NCI-H1694 treated with DMSO at 0.1 percent for 48 hours (cell line): Measurements from ENCODE around the gene UCK2.

Experiments used
- DNase-seq: peaks from one replicate; lab custom pipeline; 2025; lab: John Stamatoyannopoulos, UW

The UCK2 gene

DNA sequence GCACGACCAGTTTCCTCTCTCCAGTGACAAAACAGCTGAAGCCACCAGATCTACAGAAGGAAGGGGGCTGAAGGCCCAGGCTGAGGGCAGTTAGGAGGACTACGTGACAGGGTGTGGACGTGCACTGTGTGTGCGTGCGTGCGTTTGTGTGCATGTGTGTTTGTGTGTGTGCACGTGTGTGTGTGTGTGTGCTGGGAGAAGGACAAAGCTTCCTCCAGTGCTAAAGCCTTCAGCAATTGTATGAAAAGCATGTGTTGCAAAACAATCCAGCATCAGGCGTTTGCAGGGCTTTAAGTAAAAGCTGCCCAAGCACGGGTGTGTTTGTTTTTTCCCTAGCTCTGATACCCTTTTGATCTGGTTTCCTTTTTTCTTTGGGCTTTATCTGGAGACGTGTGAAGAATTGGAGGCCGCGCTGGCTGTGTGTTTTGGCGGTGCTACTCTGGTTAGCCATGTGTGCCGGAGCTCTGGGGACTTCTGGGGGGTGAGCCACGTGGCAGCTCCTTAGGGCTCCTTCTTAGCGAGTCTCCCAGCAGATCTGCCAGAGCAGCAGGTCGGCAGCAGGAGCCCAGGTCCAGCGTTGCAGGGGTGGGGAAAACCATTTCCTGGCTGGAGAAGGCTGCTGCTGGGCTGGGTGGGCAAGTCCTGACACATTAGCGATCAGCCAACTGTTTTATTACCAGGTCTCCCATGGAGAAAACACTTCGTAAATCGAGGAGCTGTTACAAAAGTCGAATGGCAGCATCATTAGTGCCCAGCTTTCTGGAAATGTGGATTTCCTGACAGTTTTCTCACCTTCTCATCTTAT, 73.4 kb downstream of the UCK2 start:
- DNase-seq: peak; percentile 48

DNA sequence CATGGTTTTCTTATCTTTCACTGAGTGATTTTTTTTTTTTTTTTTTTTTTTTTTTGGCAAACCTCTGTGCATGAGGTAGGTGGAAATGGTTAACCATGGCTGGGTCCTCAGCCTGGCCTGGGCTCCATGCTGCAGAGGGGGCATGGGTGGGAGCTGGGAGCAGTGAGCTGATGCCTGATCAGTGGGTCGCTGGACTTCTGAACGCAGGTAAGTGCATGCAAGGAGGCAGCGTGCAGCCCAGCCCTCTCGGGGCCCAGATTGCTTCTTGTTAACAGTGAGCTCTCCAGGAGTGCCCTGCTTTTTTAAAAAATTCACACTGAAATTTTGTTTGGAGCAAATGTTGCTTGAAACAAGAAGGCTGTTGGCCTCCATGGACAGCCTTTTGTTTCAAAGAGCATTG, 75.2 kb downstream of the UCK2 start:
- DNase-seq: no peak

DNA sequence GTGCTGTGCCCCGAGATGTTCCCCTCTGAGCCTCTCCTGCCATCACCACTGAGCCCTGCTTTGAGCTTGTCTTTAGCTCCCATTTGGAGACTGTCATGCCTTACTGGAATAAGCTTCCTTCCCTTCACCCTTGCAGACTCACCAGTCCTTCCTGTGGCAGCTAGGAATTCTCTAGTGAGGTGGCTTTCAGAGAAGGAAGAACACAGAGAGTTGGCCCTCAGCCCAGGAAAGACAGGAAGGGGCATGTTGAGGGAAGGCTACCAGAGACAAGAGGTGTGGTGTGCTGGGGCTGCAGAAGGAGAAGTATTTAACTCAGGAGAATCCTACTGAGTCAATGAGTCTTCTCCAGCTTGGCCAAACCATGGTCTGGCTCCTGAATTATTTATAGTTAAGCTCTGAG, 76.3 kb downstream of the UCK2 start:
- DNase-seq: peak; percentile 18

DNA sequence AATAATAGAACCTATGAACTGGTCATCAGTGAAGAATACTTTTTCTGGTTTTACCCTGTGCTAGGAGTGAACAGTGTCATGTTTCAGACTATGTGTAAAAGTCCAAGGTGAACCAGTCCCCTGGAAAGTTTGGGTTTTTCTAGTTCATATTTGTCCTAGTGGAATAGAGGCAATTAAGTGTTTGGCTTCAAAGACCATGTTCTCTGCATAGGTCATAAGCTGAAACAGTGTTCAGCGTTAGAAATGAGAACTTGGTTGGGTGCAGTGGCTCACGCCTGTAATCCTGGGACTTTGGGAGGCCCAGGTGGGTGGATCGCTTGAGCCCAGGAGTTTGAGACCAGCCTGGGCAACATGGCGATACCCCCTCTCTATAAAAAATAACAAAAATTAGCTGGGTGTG, 77.5 kb downstream of the UCK2 start:
- no peak for DNase-seq

DNA sequence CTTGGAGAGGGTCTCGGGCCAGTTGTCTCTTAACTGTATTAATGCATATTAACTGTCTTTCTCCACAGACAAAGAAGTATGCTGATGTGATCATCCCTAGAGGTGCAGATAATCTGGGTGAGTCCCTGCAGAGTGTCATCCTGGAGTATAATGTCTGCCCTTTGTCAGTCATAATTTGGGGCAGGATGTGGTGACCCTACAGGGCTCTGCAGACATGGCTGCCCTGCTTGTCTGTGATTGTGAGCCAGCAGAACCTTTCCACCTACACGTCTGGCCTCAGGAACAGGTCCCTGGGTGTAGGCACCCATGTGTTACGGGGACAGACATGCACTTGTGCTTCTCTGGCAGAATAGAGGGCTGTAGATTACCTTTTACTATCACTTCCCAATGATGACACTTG, 78.4 kb downstream of the UCK2 start:
- DNase-seq: no peak

DNA sequence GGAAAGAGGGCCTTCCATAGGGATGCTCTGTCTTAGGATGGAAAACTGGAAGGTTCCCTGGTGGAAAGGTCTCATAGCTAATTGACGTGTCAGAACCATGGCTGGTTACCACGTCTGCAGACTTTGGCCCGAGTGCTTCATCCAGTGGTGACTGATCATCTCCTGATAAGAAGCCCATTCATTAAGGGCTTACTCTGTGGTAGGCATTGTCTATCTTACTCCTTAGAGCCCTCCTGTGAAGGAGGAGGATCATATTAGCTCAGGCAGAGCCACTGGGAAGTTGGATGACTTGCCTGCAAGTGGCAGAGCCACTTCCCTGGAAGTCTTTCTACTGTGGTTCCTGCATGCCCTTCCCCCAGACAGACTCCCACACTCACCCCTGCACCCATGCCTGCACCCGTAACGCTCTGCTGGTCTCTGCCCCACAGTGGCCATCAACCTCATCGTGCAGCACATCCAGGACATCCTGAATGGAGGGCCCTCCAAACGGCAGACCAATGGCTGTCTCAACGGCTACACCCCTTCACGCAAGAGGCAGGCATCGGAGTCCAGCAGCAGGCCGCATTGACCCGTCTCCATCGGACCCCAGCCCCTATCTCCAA, 79.9 kb downstream of the UCK2 start:
- DNase-seq: no peak

DNA sequence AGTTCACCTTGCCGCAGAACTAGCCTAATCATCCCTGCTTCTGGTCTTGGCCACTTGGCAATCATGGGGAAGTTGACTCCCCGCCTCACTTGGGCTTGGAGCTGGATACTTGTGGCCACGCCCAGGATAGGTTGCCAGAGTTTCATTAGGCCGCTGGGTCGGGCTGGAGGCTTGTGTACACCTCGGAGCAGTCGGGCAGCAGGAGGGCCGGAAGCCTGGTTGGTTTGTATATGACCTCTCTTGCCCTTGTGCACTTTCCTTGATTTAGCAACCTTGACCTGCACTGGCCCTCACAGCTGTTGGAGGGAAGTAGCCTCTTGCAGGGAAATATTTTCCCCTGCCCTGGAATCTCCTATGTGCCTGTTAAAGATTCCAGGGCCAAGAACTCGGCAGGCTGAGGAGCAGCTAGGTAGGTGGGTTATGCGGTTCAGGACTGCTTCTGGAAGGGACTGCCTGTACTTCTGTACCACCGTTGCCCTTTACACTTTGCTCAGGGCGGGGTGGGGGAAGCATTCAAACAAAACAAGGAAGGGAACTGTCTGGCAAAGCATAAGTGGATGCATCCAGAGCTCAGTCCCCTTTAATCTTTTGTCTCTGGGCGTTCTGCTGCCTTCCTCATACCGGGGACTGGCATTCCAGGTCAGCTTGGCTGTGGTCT, 83.5 kb downstream of the UCK2 start:
- DNase-seq: no peak

DNA sequence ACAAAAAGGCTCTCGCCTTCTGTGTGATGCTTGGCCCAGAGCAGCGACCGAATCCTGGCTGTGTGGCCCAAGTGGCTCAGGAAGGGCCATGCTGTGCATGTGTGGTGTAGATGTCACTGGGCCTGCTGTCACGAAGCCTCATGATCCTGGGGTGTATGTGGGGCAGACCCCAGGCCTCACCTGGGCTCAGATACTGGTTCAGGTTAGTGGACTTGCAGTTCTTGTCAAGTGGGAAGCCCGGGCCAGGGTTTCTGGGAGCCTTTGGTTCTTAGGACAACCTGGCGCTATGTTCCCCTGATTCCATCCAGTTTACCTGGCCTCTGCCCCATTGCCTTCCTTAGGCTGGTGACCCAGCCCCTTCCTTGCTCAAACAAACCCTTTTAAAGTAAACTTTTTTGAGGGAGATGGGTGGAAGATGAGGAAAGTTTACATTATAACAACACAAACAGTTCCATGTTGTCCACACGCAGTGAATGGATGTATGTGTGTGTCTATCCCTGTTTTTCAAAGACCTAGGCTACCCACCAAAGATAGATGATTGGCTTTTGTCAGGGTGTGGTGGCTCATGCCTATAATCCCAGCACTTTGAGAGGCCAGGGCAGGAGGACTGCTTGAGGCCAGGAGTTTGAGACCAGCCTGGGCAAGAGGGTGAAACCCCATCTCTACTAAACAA, 84.3 kb downstream of the UCK2 start:
- no peak for DNase-seq

DNA sequence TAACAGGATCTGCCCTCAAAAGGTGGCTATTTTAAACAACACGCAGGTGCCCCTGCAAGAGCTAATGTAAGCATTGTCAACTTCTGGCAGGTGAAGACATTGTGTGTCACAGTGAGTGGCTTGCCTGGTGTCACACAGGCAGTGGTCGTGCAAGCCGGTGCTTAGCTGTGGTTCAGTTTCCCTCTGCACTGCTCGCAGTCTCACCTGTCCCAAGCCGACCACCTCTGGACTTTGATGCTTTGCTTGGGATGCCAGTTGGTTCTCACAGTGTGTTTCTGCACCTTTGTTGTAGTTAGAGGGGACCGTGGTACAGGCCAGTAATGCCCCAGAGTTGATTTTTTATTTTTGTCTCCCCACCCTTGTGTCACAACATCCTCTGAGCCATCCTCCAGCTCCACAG, 85.2 kb downstream of the UCK2 start:
- no peak for DNase-seq

DNA sequence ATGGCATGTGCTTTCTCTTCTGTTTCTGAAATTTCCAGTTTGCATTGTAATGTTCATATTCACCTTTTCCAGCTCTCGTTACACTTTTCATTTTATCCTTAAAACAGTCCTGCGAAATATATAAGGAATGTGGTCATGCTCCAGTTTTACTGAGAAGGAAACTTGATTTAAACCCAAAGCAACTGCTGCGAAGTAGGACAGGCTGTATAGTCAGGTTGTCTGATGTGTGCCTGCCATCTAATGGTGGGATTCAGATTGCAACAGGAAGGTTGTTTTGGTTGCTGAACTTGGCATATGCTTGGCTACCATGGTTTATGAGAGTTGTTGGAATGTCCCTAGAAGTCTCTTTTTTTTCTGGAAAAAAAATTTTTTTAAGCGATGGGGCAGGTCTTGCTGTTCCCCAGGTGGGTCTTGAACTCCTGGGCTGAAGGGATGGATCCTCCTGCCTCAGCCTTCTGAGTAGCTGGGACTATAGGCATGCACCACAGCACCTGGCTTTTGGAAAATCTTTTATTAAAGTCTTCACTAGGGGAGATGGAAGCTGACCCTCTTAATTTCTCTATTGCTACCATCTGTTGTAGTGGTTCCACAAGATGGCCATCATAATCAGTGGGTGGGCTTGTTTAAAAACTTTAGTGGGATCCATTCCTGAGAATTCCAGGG, 86.9 kb downstream of the UCK2 start:
- DNase-seq: peak; percentile 81

DNA sequence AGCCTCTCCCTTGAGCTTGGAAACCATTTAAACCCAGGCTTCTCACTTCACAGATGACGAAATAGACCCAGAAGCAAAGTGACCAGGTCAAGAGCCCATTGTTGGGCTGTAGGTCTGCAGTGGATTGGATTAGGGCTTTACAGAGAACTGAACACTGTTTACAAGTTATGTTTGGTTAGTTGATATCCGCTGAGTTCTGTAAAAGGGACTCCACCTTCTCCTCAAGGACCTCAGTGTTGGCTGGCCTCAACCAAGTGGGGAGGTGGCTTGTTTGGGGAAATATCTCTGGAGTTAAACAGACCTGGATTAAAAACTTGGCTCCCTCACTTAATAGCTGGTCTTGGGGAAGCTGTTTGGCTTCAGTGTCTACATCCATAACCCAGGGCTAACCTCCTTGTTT, 88.1 kb downstream of the UCK2 start:
- no peak for DNase-seq

DNA sequence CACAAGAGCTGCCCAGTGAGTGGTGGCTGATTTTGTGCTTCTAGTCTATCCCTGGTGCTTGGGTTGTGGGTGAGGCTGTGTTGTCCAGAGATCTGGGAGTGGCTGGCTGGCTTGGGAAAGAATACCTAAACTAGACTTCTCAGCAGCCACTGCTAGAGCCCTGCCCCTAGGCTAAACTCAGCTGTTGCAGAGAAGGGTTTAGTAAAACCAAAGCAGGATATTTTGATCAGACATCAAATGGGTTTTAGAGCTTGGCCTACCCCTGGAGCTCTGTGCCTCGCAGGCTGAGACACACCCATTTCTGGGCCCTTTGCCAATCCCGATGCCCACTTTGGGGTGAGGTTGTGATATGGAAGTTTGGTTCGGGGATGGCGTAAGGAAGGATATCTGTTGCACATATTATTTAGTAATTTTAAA, 88.5 kb downstream of the UCK2 start:
- DNase-seq: no peak

DNA sequence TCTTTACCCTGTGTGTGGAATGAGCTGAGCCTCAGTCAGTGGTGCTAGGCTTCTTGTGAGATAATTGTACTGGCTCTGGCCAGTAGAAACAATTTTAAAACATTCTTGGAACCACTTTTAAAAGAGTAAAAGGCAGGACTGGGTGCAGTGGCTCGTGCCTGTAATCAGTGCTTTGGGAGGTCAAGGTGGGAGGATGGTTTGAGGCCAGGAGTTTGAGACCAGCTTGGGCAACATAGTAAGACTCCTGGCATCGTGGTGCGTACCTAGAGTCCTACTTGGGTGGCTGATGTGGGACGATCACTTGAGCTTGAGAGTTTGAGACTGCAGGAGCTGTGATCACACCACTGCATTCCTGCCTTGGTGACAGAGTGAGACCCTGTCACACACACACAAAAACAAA, 89.8 kb downstream of the UCK2 start:
- DNase-seq: no peak

DNA sequence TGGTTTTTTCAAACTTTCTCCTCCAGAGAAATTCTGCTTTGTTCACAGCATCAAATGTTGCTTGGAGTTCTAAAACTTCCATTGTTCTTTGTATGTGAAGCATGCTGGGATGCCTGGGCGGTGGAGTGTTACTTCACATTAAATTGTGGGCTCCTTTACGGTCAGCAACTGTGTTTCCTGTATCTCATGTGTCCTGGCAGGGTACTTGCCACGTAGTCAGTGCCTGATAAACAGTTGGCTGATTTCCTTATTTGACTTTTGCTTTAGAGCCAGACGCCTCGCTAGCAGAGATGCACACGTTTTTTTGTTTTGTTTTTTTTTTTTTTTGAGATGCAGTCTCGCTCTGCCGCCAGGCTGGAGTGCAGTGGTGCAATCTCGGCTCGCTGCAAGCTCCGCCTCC, 96.7 kb downstream of the UCK2 start:
- no peak for DNase-seq

DNA sequence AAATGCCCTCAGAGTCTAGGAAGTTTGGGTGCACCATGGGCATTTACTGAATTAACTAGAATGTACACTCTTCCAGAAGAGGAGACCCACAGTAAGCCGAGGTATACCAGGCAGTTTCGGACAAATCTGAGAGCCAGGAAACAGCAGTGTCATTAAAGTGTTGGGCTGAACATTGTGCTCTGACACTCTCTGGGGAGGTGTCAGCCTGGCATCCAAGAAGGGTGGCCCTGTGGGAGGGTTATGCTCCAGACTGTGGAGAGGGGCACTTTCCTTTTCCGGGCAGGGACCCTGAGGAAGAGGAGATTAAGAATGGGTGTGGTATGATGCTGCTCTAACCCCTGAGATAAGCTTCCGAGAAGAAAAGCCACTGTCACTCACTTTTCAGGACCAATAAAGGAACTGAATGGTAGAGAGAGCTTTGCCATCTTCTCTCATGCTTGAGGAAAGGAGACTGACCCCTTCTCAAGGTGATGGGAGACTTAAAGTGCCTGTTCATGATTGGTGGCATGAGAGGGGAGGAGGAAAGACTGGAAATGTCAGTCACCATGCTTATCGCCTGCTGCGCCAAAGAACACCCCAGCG, 98.2 kb downstream of the UCK2 start:
- no peak for DNase-seq

DNA sequence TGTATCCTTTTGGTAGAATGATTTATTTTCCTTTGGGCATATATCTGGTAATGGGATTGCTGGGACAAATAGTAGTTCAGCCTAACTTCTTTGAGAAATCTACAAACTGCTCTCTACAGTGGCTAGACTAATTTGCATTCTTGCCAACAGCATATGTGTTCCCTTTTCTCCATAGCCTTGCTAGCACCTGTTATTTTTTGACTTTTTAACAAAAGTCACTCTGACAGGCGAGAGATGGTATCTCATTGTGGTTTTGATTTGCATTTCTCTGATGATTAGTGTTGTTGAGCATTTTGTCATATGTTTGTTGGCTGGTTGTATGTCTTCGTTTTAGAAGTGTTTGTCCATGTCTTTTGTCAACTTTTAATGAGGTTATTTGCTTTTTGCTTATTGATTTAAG, 99.8 kb downstream of the UCK2 start:
- DNase-seq: no peak

DNA sequence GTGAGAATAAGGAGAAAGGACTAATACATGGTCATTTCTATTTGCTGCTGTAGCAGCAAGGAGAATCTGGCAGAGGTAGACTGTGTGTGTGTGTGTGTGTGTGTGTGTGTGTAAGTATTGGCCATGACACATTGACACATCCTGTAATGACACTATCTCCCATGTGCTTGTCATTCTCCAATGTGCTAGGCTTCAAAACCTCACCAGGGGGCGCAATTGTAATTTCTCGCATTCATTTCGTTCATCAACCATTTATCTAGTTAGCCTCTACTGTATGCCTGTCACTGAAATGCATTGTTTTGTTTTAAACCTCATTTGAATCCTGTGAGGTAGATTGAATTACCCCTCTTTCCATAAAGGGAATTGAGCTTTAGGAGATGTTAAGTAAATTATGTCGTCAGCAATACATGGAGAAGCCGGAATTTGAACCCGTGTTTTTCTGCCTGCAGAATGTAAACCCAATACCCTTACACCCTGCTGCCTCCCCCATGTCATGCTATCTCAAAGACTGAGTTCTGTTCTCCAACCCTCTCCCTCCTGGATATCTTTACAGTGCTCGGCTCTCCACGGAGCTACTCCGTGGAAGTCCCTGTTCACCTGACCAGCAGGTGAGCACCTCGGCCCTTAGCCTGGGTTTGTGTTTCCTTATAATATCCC, 100.8 kb downstream of the UCK2 start:
- peak; percentile 91 for DNase-seq

DNA sequence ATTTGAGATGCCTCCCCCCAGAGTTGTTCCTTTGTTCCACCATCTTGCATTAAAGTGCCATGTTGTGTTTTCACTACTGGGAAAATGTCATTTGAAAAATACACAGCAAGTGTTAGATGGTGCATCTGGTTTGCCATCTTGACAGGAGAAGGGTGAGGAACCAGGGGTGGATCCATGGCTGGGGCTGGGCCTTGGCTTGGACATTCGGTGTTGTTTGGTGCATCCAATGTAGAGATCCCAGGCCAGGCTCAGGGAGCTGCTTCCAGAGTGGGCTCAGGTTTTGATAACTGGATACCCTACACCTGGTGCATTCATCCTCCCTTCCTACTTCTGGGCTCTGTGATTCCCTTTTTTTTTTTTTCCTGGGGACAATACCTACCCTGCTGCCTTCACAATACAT, 103.5 kb downstream of the UCK2 start:
- DNase-seq: no peak

DNA sequence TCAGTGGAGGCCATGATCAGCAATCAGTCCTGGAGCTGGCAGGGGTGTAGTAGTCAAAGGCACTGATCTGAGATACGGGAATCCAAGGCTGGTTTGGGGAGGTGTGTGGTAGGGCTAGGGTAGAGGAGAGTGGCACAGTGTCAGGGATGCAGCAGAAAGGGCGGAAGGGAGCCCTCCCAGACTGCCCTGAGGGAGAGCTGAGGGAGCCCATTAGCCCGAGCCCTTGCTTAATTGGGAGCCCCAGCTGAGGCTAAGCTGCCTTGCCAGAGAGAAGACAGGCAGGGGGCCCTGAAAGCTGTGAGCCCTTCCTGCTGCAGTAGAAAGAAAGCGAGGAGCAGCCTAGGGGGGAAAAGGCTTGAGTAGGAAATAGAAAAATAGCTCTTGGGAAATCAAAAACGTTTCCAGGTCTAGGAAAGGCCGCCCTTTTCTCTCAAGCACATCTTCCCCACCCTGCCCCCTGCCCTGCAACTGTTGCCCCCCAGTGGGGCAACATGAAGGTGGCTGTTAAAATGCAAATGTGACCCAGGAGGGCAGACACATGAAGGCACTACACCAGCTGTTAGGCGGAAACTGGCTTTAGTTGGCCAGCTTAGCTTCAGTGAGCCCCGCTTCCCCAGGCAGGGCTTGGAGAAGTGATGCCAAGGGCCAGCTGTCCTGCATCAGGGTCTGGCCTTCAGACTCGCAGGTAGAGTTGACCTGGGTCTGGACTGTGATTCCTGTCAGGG, 106.2 kb downstream of the UCK2 start:
- no peak for DNase-seq

DNA sequence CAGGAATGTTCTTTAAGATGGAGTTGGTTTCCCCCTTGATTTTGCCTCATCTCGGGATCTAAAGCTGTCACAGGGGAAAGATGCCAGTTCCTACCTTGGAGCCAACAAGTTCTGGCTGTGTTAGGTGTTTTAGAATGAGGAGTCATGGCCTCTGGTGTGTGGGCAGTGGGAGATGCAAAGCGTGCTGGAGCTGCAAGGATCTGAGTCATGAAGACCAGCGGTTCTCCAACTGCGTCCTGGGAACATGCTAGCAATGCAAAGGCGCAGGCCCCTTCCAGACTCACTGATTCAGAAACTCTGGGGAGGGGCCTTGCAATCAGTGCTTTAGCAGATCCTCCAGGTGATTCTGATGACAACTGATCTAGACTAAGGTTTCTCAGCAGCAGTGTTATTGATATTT, 109.1 kb downstream of the UCK2 start:
- DNase-seq: no peak

DNA sequence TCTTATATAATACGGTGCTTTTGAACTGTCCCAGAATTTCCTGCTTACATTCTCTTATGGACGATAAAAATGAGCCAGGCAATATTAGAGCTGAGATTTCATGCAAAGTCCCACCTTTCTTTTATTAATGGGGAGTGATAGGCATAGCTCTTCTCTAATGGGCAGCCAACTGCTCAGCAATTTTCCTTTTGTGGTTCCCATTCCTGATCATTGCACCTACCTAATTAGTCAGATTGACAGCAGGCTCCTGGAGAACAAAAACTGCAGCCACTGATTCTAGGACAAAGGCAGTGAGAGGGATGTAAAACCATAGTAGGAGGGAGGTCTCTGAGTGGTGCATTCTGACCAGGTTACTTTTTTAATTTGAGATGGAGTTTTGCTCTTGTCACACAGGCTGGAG, 110.4 kb downstream of the UCK2 start:
- no peak for DNase-seq
